GM12878 (cell line): ENCODE results near the gene SH2B2. TPM values are rescaled to one million over a fixed set of nuclear protein-coding genes. Genes with fewer than 3 reads are reported as not detected.
"Not testable (repeated sequence)": the region's sequence is repeated elsewhere in the genome, so short reads cannot be mapped to it uniquely, and the experiment has no call there.

Experiments
- ATAC-seq: fragments of 200-7000 bp; cut with Tn5 transposase; 3 replicates; pipeline ENCODE4 v1.9.1; 2020; ENCODE audit warnings: mild to moderate bottlenecking, moderate library complexity
- BruUV-seq: library from RNA; stranded (reverse); fragments of 400-500 nt; replicated peaks from 2 replicates; lab custom pipeline; 2021; lab: Mats Ljungman, UMichigan
- CTCF ChIA-PET: fragments of 300-600 bp; sonication (Branson Sonifier 250); formaldehyde crosslinking; extraction: SDS; loops from one replicate; lab custom pipeline; 2021; ENCODE audit warnings: inconsistent platforms; lab: Yijun Ruan, JAX
- POLR2A ChIA-PET: fragments of 350-600 bp; formaldehyde crosslinking; extraction: SDS; loops from one replicate; lab custom pipeline; 2021; ENCODE audit warnings: inconsistent platforms; lab: Charles Lee
- RAD21 ChIA-PET: fragments of 300-600 bp; sonication (Branson Sonifier 250); formaldehyde crosslinking; loops from one replicate; lab custom pipeline; 2023; ENCODE audit warnings: antibody characterized with exemption; ENCODE audit not compliant: unreplicated experiment; lab: Charles Lee
- SMC1A ChIA-PET: fragments of 300-600 bp; sonication (Branson Sonifier 250); formaldehyde crosslinking; loops from one replicate; lab custom pipeline; 2023; ENCODE audit not compliant: unreplicated experiment, uncharacterized antibody; lab: Charles Lee
- DNase-seq: peaks from one replicate; pipeline ENCODE4 v3.0.0-alpha.2; 2011; ENCODE audit warnings: low read depth, low spot score
- FAIRE-seq: peaks from 3 replicates; lab custom pipeline; 2011; peaks lifted over from hg19 to GRCh38; lab: Jason Lieb, UNC
- H2AFZ ChIP-seq: 2 replicates; pipeline ENCODE4 v1.6.0; 2011; ENCODE audit warnings: low read depth, low read length, control low read depth; ENCODE audit not compliant: control insufficient read depth
- H3K27ac ChIP-seq: 2 replicates; pipeline ENCODE4 v1.5.1; 2011; ENCODE audit warnings: control low read depth; ENCODE audit not compliant: control insufficient read depth, insufficient read depth
- H3K27me3 ChIP-seq, 2 experiments: replicated peaks in 1 of 2; 2 replicates each; pipeline versions ENCODE4 v1.6.0 to v1.6.1; 2011; ENCODE audit warnings: low read length in 1 of 2; ENCODE audit not compliant: control insufficient read depth in 2 of 2, insufficient read depth in 2 of 2
- H3K36me3 ChIP-seq, 2 experiments: 2 replicates each; pipeline ENCODE4 v1.5.1; 2011; ENCODE audit warnings: low read length in 1 of 2; ENCODE audit not compliant: control insufficient read depth in 2 of 2, insufficient read depth in 2 of 2
- H3K4me1 ChIP-seq: 2 replicates; pipeline ENCODE4 v1.6.1; 2011; ENCODE audit warnings: mild to moderate bottlenecking, low read length, moderate library complexity, mixed read lengths; ENCODE audit not compliant: control insufficient read depth, insufficient read depth
- H3K4me2 ChIP-seq: 2 replicates; pipeline ENCODE4 v1.6.0; 2011; ENCODE audit warnings: control low read depth; ENCODE audit not compliant: control insufficient read depth, insufficient read depth
- H3K4me3 ChIP-seq: fragments of 200-600 bp; sonication (generic); 2 replicates; pipeline ENCODE4 v1.5.1; 2016
- H3K79me2 ChIP-seq: 2 replicates; pipeline ENCODE4 v1.6.0; 2011; ENCODE audit warnings: low read length; ENCODE audit not compliant: control insufficient read depth, insufficient read depth
- H3K9ac ChIP-seq: 2 replicates; pipeline ENCODE4 v1.8.0; 2011; ENCODE audit warnings: low read length, control low read depth, mixed read lengths; ENCODE audit not compliant: control insufficient read depth, insufficient read depth
- H3K9me3 ChIP-seq: replicated peaks from 3 replicates; pipeline ENCODE4 v1.5.1; 2011; ENCODE audit warnings: mild to moderate bottlenecking, low read length; ENCODE audit not compliant: control insufficient read depth, insufficient read depth
- H4K20me1 ChIP-seq: 2 replicates; pipeline ENCODE4 v1.6.0; 2011; ENCODE audit not compliant: control insufficient read depth, insufficient read depth
- CBX3 ChIP-seq: fragments of 200-600 bp; sonication (generic); IDR thresholded peaks from 2 replicates; pipeline ENCODE4 v1.6.1; 2016; ENCODE audit warnings: low read depth, borderline replicate concordance
- EGR1 ChIP-seq, 2 experiments: IDR thresholded peaks; 1 replicate in 1 of 2; 2 replicates in 1 of 2; pipeline ENCODE4 v1.6.1; 2011 to 2012; ENCODE audit warnings: low read depth in 2 of 2, low read length in 2 of 2, borderline replicate concordance in 1 of 2, mild to moderate bottlenecking in 1 of 2, moderate library complexity in 1 of 2
- MTA2 ChIP-seq: fragments of 450-650 bp; IDR thresholded peaks from 2 replicates; pipeline ENCODE4 v1.6.1; 2016; ENCODE audit warnings: low read depth, mild to moderate bottlenecking, moderate library complexity
- MYB ChIP-seq: fragments of 150-350 bp; IDR thresholded peaks from 2 replicates; pipeline ENCODE4 v1.6.1; 2014; ENCODE audit warnings: mild to moderate bottlenecking, low read depth, low read length, borderline replicate concordance
- NFIC ChIP-seq: IDR thresholded peaks from 2 replicates; pipeline ENCODE4 v1.6.1; 2012; ENCODE audit warnings: low read depth, mild to moderate bottlenecking, inconsistent platforms, low read length, moderate library complexity
- POU2F2 ChIP-seq: IDR thresholded peaks from 3 replicates; pipeline ENCODE4 v1.6.1; 2011; ENCODE audit warnings: low read depth, mild to moderate bottlenecking, low read length, borderline replicate concordance
- RBBP5 ChIP-seq: fragments of 200-600 bp; sonication (generic); conservative IDR thresholded peaks from 2 replicates; pipeline ENCODE4 v1.6.1; 2016
- SRF ChIP-seq, 2 experiments: IDR thresholded peaks; 2 replicates each; pipeline ENCODE4 v1.6.1; 2011; ENCODE audit warnings: low read depth in 2 of 2, low read length in 2 of 2, mild to moderate bottlenecking in 1 of 2, moderate library complexity in 1 of 2
- SUPT20H ChIP-seq: IDR thresholded peaks from 2 replicates; pipeline ENCODE4 v1.6.1; 2011; ENCODE audit warnings: low read depth, mild to moderate bottlenecking, low read length, moderate library complexity, borderline replicate concordance; ENCODE audit not compliant: control insufficient read depth
- ZNF622 ChIP-seq: fragments of 450-650 bp; IDR thresholded peaks from 2 replicates; pipeline ENCODE4 v1.6.1; 2017; ENCODE audit warnings: mild to moderate bottlenecking, inconsistent platforms
- WGBS: methylation state at CpG from one replicate; pipeline ENCODE4 v1.1.6; 2016; ENCODE audit warnings: low lambda C conversion rate; ENCODE audit not compliant: insufficient replicate concordance, insufficient coverage; ENCODE audit errors: missing lambda C conversion rate; 5-methylcytosine and 5-hydroxymethylcytosine counted together
- in situ Hi-C: fragments of 300-500 bp; cut with MboI; formaldehyde crosslinking; loops from 9 replicates; pipeline ENCODE4 v1.14.3; 2018; ENCODE audit warnings: mixed read lengths
- intact Hi-C: fragments of 100-400 bp; cut with micrococcal nuclease; formaldehyde crosslinking; loops from one replicate; pipeline ENCODE4 v1.14.2; 2022; ENCODE audit not compliant: unreplicated experiment
- polyA plus RNA-seq, 11 experiments: library from polyadenylated mRNA; depleted of rRNA in 4 of 11; unstranded in 6 of 11; stranded (reverse) in 5 of 11; fragments of >200 nt; fragmentation: Nextera tagmentation in 4 of 11; fragmentation: Illumina TruSeq in 1 of 11; extraction: Ambion mirVana in 4 of 11; extraction: Trizol in 1 of 11; gene quantifications; 1 replicate in 1 of 11; 2 replicates in 10 of 11; pipeline versions ENCODE4 v1.2.1 to v1.2.3, GENCODE V29; 2011 to 2016; ENCODE audit warnings: inconsistent platforms in 2 of 11, missing spikeins in 2 of 11, low read depth in 1 of 11
- total RNA-seq, 4 experiments: library from RNA; depleted of rRNA in 3 of 4; stranded (reverse); fragments of >200 nt in 3 of 4; fragmentation: Illumina TruSeq in 1 of 4; extraction: Trizol in 1 of 4; gene quantifications; 2 replicates each; pipeline versions ENCODE4 v1.2.1 to v1.2.3, GENCODE V29; 2013 to 2021
- TF ChIP-seq, protein P1 (sequence below): fragments of 450-650 bp; formaldehyde crosslinking; IDR thresholded peaks from 2 replicates; pipeline ENCODE4 v1.4.0; 2022; ENCODE audit warnings: mild to moderate bottlenecking, moderate library complexity
- TF ChIP-seq, protein P2 (sequence below): fragments of 450-650 bp; IDR thresholded peaks from 2 replicates; pipeline ENCODE4 v1.6.1; 2017; ENCODE audit warnings: antibody characterized with exemption, mild to moderate bottlenecking, moderate library complexity

SH2B2 gene
- total and polyA plus RNA-seq, 10 of the 15 experiments (the other 5 are each of a cell fraction or from before 2014, with no cell fraction given): 0.13 to 55.1 (median 7.4) TPM; not detected in 1

DNA sequence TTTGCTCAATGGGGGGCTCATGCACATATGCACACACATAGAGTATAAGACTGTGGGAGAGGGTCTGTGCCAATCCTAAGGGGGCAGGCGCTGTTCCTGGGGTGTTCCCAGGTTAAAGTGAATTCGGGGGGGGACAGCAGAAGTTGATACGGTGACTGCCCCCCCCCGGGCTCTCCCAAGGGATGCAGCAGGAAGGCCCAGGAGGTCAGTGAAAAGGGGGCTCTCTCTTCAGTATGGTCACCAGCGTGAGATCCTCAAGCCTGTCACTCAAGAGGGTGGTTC is 37.2 kb downstream of the SH2B2 start (continued):
- TF ChIP-seq SRF (IDR thresholded peaks at IDR 0.05; ENCODE audit: low read depth in 2 of 2, low read length in 2 of 2) (no peak), CBX3 (no peak), MYB (no peak), NFIC (no peak), SUPT20H (no peak), POU2F2 (no peak), ZNF622 (no peak), MTA2 (no peak), EGR1 (IDR thresholded peaks at IDR 0.05; ENCODE audit: borderline replicate concordance in 1 of 2, low read depth in 2 of 2, low read length in 2 of 2) (no peak), RBBP5 (no peak)
- TF ChIP-seq, protein P1, sequence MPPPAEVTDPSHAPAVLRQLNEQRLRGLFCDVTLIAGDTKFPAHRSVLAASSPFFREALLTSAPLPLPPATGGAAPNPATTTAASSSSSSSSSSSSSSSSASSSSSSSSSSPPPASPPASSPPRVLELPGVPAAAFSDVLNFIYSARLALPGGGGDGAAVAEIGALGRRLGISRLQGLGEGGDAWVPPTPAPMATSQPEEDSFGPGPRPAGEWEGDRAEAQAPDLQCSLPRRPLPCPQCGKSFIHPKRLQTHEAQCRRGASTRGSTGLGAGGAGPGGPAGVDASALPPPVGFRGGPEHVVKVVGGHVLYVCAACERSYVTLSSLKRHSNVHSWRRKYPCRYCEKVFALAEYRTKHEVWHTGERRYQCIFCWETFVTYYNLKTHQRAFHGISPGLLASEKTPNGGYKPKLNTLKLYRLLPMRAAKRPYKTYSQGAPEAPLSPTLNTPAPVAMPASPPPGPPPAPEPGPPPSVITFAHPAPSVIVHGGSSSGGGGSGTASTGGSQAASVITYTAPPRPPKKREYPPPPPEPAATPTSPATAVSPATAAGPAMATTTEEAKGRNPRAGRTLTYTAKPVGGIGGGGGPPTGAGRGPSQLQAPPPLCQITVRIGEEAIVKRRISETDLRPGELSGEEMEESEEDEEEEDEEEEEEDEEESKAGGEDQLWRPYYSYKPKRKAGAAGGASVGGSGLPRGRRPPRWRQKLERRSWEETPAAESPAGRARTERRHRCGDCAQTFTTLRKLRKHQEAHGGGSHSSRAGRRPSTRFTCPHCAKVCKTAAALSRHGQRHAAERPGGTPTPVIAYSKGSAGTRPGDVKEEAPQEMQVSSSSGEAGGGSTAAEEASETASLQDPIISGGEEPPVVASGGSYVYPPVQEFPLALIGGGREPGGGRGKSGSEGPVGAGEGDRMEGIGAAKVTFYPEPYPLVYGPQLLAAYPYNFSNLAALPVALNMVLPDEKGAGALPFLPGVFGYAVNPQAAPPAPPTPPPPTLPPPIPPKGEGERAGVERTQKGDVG: no peak
- TF ChIP-seq, protein P2, sequence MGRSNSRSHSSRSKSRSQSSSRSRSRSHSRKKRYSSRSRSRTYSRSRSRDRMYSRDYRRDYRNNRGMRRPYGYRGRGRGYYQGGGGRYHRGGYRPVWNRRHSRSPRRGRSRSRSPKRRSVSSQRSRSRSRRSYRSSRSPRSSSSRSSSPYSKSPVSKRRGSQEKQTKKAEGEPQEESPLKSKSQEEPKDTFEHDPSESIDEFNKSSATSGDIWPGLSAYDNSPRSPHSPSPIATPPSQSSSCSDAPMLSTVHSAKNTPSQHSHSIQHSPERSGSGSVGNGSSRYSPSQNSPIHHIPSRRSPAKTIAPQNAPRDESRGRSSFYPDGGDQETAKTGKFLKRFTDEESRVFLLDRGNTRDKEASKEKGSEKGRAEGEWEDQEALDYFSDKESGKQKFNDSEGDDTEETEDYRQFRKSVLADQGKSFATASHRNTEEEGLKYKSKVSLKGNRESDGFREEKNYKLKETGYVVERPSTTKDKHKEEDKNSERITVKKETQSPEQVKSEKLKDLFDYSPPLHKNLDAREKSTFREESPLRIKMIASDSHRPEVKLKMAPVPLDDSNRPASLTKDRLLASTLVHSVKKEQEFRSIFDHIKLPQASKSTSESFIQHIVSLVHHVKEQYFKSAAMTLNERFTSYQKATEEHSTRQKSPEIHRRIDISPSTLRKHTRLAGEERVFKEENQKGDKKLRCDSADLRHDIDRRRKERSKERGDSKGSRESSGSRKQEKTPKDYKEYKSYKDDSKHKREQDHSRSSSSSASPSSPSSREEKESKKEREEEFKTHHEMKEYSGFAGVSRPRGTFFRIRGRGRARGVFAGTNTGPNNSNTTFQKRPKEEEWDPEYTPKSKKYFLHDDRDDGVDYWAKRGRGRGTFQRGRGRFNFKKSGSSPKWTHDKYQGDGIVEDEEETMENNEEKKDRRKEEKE: no peak

DNA sequence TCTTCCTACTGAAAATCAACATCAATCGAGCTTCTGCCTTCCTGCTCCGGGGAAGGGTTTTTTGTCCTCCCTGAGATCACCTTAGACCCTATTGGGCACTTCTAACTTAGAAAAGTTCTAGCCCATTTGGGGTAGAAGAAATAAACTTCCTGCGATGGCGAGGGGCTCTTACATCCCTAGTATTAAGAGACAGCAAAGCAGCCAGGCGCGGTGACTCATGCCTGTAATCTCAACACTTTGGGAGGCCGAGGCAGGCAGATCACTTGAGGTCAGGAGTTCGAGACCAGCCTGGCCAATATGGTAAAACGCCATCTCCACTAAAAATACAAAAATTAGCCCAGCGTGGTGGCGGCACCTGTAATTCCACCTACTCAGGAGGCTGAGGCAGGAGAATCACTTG is 38.4 kb downstream of the SH2B2 start:
- in situ Hi-C loops, ATAC-seq, H3K36me3 ChIP-seq, CTCF ChIA-PET, DNase-seq, H3K79me2 ChIP-seq, H3K4me2 ChIP-seq, H3K27ac ChIP-seq, BruUV-seq, H3K9ac ChIP-seq, SMC1A ChIA-PET, H3K4me3 ChIP-seq, H3K27me3 ChIP-seq, H3K4me1 ChIP-seq, H3K9me3 ChIP-seq, H4K20me1 ChIP-seq, H2AFZ ChIP-seq, intact Hi-C loops, FAIRE-seq, POLR2A ChIA-PET: not testable (repeated sequence)
- RAD21 ChIA-PET: interaction anchor here (0.6 kb wide), 1 partner anchor 103 kb away, joined by 4 read pairs; no protein-coding TSS in a partner anchor
- WGBS: 94% methylated on average over 11 of the region's 11 CpGs
